ENCODE results near the gene UBA1. TPM values are rescaled to one million over a fixed set of nuclear protein-coding genes. Genes with fewer than 3 reads are reported as not detected.

Gene UBA1
- total RNA-seq, 1 donor from 2014 or later, result 498 TPM

- Mint-ChIP-seq H3K36me3 (ENCODE audit: low read depth) (peaks cover 6% of the 10 kb centered on the region), H3K27me3 (ENCODE audit: low read depth) (no peaks in the 10 kb centered on the region), H3K9me3 (no peaks in the 10 kb centered on the region), H3K27ac (ENCODE audit: unreplicated experiment) (no peak overlapping the region), H3K4me3 (no peak overlapping the region), H3K4me1 (peaks cover under 1% of the 10 kb centered on the region)
- DNase-seq (ENCODE audit: low read depth, low spot score), result no peak
- TF ChIP-seq CTCF (conservative IDR thresholded peaks at IDR 0.05), result no peak
Observed at GRCh38 chrX:47185241-47185640, 8.4 kb upstream of the UBA1 start.

- Mint-ChIP-seq H3K36me3 (ENCODE audit: low read depth) (peaks cover 6% of the 10 kb centered on the region), H3K4me1 (peaks cover 10% of the 10 kb centered on the region), H3K27me3 (ENCODE audit: low read depth) (peaks cover 8% of the 10 kb centered on the region), H3K9me3 (peaks cover 3% of the 10 kb centered on the region), H3K27ac (ENCODE audit: unreplicated experiment) (no peak overlapping the region), H3K4me3 (no peak overlapping the region)
- no peak for TF ChIP-seq CTCF (conservative IDR thresholded peaks at IDR 0.05)
- DNase-seq (ENCODE audit: low read depth, low spot score), result no peak
Observed at GRCh38 chrX:47186096-47186740, 7.4 kb upstream of the UBA1 start.

GRCh38 chrX:47187106-47187677 lies 6.4 kb upstream of the UBA1 start:
- H3K4me3 Mint-ChIP-seq, result no peak overlapping the region
- peaks cover 3% of the 10 kb centered on the region for H3K9me3 Mint-ChIP-seq
- H3K4me1 Mint-ChIP-seq, result peaks cover 18% of the 10 kb centered on the region
- no peak overlapping the region for H3K27ac Mint-ChIP-seq (ENCODE audit: unreplicated experiment)
- peaks cover 6% of the 10 kb centered on the region for H3K36me3 Mint-ChIP-seq (ENCODE audit: low read depth)
- peaks cover 9% of the 10 kb centered on the region for H3K27me3 Mint-ChIP-seq (ENCODE audit: low read depth)
- DNase-seq (ENCODE audit: low read depth, low spot score), result no peak
- TF ChIP-seq CTCF (conservative IDR thresholded peaks at IDR 0.05), result no peak

GRCh38 chrX:47189906-47190305 lies 3.7 kb upstream of the UBA1 start:
- no peak overlapping the region for H3K27ac Mint-ChIP-seq (ENCODE audit: unreplicated experiment)
- H3K27me3 Mint-ChIP-seq (ENCODE audit: low read depth), result peaks cover 9% of the 10 kb centered on the region
- peak overlapping the region; percentile 92 for H3K4me3 Mint-ChIP-seq
- no peak for DNase-seq (ENCODE audit: low read depth, low spot score)
- no peak for TF ChIP-seq CTCF (conservative IDR thresholded peaks at IDR 0.05)
- H3K9me3 Mint-ChIP-seq, result peaks cover 3% of the 10 kb centered on the region
- peaks cover 40% of the 10 kb centered on the region for H3K4me1 Mint-ChIP-seq
- peaks cover 7% of the 10 kb centered on the region for H3K36me3 Mint-ChIP-seq (ENCODE audit: low read depth)

- Mint-ChIP-seq H3K4me1 (peaks cover 47% of the 10 kb centered on the region), H3K27ac (ENCODE audit: unreplicated experiment) (peak overlapping the region; percentile 93), H3K36me3 (ENCODE audit: low read depth) (peaks cover 8% of the 10 kb centered on the region), H3K4me3 (peak overlapping the region; percentile 92), H3K27me3 (ENCODE audit: low read depth) (peaks cover 9% of the 10 kb centered on the region), H3K9me3 (peaks cover 3% of the 10 kb centered on the region)
- no peak for TF ChIP-seq CTCF (conservative IDR thresholded peaks at IDR 0.05)
- DNase-seq (ENCODE audit: low read depth, low spot score), result peak; percentile 76
Observed at GRCh38 chrX:47190445-47191269, 3.0 kb upstream of the UBA1 start.

Measured in neural crest cell (in vitro differentiated cells).